Measurements from ENCODE around the gene KCTD2. TPM values are rescaled to one million over a fixed set of nuclear protein-coding genes. Genes with fewer than 3 reads are reported as not detected.
"Not testable (repeated sequence)": the region's sequence is repeated elsewhere in the genome, so short reads cannot be mapped to it uniquely, and the experiment has no call there.

The KCTD2 gene
- polyA plus RNA-seq, 1 experiment, result 36.0 TPM

DNA sequence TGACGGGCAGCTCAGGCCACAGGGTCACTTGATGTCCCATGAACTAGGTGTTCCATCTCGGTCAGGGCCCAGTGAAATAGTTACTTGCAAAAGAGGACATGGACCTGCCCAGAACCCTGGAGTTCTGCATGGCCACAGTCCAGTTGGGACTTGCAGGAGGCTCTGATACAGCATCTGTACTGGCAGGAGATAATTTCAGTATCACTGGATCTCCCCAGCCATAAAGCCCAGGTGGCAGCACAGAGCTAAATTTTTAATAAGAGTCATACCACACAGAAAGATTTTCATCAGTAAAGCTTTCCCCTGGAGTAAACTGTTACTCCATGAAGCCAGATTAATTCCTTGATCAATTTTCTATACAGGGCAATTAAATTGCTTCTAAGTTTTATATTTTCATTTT lies 22.8 kb downstream of the KCTD2 start:
- H3K27ac ChIP-seq (ENCODE audit: low read depth, low read length), result no peak overlapping the region
- CTCF ChIA-PET, result interaction anchor here (0.6 to 2.2 kb wide), 10 partner anchors 9 to 132 kb away, joined by 3 to 18 read pairs (median 4); no protein-coding TSS in a partner anchor
- H3K27me3 ChIP-seq (ENCODE audit: control insufficient read depth, insufficient read depth, low read length), result no peaks in the 10 kb centered on the region
- TF ChIP-seq, protein P1, sequence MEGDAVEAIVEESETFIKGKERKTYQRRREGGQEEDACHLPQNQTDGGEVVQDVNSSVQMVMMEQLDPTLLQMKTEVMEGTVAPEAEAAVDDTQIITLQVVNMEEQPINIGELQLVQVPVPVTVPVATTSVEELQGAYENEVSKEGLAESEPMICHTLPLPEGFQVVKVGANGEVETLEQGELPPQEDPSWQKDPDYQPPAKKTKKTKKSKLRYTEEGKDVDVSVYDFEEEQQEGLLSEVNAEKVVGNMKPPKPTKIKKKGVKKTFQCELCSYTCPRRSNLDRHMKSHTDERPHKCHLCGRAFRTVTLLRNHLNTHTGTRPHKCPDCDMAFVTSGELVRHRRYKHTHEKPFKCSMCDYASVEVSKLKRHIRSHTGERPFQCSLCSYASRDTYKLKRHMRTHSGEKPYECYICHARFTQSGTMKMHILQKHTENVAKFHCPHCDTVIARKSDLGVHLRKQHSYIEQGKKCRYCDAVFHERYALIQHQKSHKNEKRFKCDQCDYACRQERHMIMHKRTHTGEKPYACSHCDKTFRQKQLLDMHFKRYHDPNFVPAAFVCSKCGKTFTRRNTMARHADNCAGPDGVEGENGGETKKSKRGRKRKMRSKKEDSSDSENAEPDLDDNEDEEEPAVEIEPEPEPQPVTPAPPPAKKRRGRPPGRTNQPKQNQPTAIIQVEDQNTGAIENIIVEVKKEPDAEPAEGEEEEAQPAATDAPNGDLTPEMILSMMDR (IDR thresholded peaks at IDR 0.05; ENCODE audit: low read depth, low read length), result peak; percentile 47
- no peak for DNase-seq (ENCODE audit: low read depth, low spot score)
- H3K4me3 ChIP-seq (ENCODE audit: low read depth, low read length), result no peak overlapping the region
- H3K9me3 ChIP-seq (ENCODE audit: control insufficient read depth, insufficient read depth, low read length), result no peaks in the 10 kb centered on the region
- POLR2A ChIA-PET, result no interaction called here

DNA sequence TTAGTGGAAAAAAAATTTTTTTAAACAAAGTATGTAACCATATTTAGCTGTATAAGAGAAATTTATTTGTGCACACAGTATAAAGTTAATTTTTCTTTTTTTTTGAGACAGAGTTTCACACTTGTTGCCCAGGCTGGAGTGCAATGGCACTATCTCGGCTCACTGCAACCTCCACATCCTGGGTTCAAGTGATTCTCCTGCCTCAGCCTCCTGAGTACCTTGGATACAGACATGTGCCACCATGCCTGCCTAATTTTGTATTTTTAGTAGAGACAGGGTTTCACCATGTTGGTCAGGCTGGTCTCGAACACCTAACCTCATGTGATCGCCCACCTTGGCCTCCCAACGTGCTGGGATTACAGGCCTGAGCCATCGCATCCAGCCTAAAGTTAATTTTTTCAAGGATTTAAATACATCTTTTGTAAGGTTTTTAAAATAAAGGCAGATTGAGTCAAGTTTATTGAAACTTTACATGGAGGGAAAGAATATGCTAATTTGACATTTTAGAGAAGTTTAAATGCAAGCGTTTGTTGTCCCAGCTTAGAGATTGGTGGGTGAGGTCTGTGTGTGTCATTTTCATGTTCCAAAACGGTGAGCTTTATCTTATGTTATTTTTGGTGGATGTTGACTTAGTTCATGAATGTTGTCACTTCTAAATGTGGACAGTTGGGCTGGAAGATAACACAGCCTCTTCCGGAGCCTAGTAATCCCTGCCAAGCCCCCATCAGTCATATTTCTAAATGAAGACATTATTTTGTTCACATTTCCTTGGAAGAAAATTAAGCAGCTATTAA lies 24.6 kb downstream of the KCTD2 start:
- POLR2A ChIA-PET; H3K27me3 ChIP-seq (ENCODE audit: control insufficient read depth, insufficient read depth, low read length); H3K27ac ChIP-seq (ENCODE audit: low read depth, low read length); DNase-seq (ENCODE audit: low read depth, low spot score); H3K9me3 ChIP-seq (ENCODE audit: control insufficient read depth, insufficient read depth, low read length); H3K4me3 ChIP-seq (ENCODE audit: low read depth, low read length): not testable (repeated sequence)
- CTCF ChIA-PET, result interaction anchor here (0.5 to 2.7 kb wide), 7 partner anchors 12 to 265 kb away, joined by 3 to 10 read pairs (median 5); no protein-coding TSS in a partner anchor

DNA sequence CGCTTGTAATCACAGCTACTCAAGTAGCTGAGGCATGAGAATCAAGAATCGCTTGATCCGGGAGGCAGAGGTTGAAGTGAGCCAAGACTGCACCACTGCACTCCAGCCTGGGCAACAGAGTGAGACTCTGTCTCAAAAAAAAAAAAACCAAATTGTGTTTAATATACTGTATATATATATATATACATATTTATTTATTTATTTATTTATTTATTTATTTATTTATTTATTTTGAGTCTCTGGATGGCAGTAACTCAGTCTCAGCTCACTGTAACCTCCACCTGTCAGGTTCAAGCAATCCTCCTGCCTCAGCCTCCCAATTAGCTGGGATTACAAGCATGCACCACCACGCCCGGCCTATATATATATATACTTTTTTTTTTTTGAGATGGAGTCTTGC lies 25.9 kb downstream of the KCTD2 start:
- DNase-seq (ENCODE audit: low read depth, low spot score); POLR2A ChIA-PET; H3K9me3 ChIP-seq (ENCODE audit: control insufficient read depth, insufficient read depth, low read length); H3K27me3 ChIP-seq (ENCODE audit: control insufficient read depth, insufficient read depth, low read length); H3K27ac ChIP-seq (ENCODE audit: low read depth, low read length); H3K4me3 ChIP-seq (ENCODE audit: low read depth, low read length): not testable (repeated sequence)
- CTCF ChIA-PET, result interaction anchor here (0.7 to 2.7 kb wide), 4 partner anchors 41 to 129 kb away, joined by 3 to 9 read pairs (median 7); no protein-coding TSS in a partner anchor

DNA sequence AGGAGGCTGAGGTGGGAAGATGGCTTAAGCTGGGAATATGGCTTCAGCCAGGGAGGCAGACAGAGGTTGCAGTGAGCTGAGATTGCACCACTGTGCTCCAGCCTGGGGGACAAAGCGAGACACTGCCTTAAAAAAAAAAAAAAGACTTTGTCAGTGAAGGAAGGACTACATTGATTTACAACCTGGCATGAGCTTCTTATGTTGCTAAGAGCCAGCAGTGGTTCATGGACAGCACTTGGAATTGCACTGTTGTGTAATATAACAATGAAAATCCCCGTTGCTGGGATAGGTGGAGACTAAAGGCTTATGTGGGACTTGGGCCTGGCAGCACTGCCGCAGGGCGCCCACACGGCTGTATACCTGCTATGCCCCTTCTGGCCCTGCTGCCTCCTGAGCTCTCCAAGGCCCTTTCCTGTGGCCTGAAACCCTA lies 26.6 kb downstream of the KCTD2 start:
- no peak for DNase-seq (ENCODE audit: low read depth, low spot score)
- POLR2A ChIA-PET, result interaction anchor here (0.6 to 1.1 kb wide), 2 partner anchors 16 to 25 kb away, joined by 3 to 5 read pairs; no protein-coding TSS in a partner anchor

DNA sequence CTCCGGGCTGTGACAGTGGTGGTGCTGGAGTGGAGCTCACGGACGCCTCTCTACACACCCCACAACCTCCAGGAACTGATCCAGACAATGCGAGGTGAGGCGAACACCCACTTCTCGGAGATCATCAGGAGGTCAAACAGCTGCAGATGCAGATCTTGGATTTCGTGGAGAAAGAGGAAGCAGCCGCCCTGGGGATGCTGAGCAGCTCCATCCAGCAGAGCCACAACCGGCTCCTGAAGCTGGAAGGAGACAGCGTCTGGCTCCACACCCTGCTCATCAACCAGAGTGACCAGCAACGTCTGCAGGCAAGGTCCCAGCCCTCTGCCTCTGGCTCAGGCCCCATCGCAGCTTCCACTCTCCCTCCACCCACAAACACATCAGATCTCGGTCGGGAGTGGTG lies 27.5 kb downstream of the KCTD2 start:
- no peak for DNase-seq (ENCODE audit: low read depth, low spot score)
- ChIA-PET CTCF (interaction anchor here (1.5 to 2.0 kb wide), 2 partner anchors 14 to 40 kb away, joined by 6 to 10 read pairs; no protein-coding TSS in a partner anchor), POLR2A (interaction anchor here (1.1 kb wide), 1 partner anchor 15 kb away, joined by 5 read pairs; no protein-coding TSS in a partner anchor)
- TF ChIP-seq, protein P1 (IDR thresholded peaks at IDR 0.05; ENCODE audit: low read depth, low read length), result no peak
- H3K9me3 ChIP-seq (ENCODE audit: control insufficient read depth, insufficient read depth, low read length), result no peaks in the 10 kb centered on the region; the same call in 1 of the 2 replicates
- no peak overlapping the region for H3K27ac ChIP-seq (ENCODE audit: low read depth, low read length)
- no peaks in the 10 kb centered on the region for H3K27me3 ChIP-seq (ENCODE audit: control insufficient read depth, insufficient read depth, low read length)
- H3K4me3 ChIP-seq (ENCODE audit: low read depth, low read length), result no peak overlapping the region

More for the DNA sequence above, 26.6 kb downstream of the KCTD2 start:
- Histone ChIP-seq H3K9me3 (ENCODE audit: control insufficient read depth, insufficient read depth, low read length) (no peaks in the 10 kb centered on the region; the same call in 1 of the 2 replicates), H3K27me3 (ENCODE audit: control insufficient read depth, insufficient read depth, low read length) (no peaks in the 10 kb centered on the region), H3K27ac (ENCODE audit: low read depth, low read length) (no peak overlapping the region), H3K4me3 (ENCODE audit: low read depth, low read length) (no peak overlapping the region)
- TF ChIP-seq, protein P1 (IDR thresholded peaks at IDR 0.05; ENCODE audit: low read depth, low read length), result no peak
- CTCF ChIA-PET, result interaction anchor here (0.7 to 2.7 kb wide), 5 partner anchors 14 to 128 kb away, joined by 3 to 10 read pairs (median 6); no protein-coding TSS in a partner anchor
